ENCODE data around the gene PLD5.
"Not testable (repeated sequence)": the region's sequence is repeated elsewhere in the genome, so short reads cannot be mapped to it uniquely, and the experiment has no call there.

Gene PLD5

GRCh38 chr1:242225767-242226573 lies 298.5 kb downstream of the PLD5 start:
- no peak for TF ChIP-seq POLR2AphosphoS5 (IDR thresholded peaks at IDR 0.05; ENCODE audit: low read depth, low read length)
- no peak for TF ChIP-seq TAF1 (IDR thresholded peaks at IDR 0.05; ENCODE audit: borderline replicate concordance, low read depth, low read length)
- TF ChIP-seq POLR2A (IDR thresholded peaks at IDR 0.05; ENCODE audit: low read depth, low read length), result no peak
- DNase-seq (ENCODE audit: insufficient read length) (no peak), FAIRE-seq (no peak)

- peak; percentile 74 for FAIRE-seq
Measured at GRCh38 chr1:242224878-242225766, 299.4 kb downstream of the PLD5 start.

GRCh38 chr1:242224461-242224860 lies 300.0 kb downstream of the PLD5 start:
- TF ChIP-seq TAF1 (IDR thresholded peaks at IDR 0.05; ENCODE audit: borderline replicate concordance, low read depth, low read length), result no peak
- no peak for TF ChIP-seq POLR2A (IDR thresholded peaks at IDR 0.05; ENCODE audit: low read depth, low read length)
- no peak for TF ChIP-seq POLR2AphosphoS5 (IDR thresholded peaks at IDR 0.05; ENCODE audit: low read depth, low read length)
- no peak for DNase-seq (ENCODE audit: insufficient read length)
- no peak for FAIRE-seq

More at GRCh38 chr1:242224878-242225766, 299.4 kb downstream of the PLD5 start:
- DNase-seq (ENCODE audit: insufficient read length), result not testable (repeated sequence)

GRCh38 chr1:242219905-242220304 lies 304.6 kb downstream of the PLD5 start:
- TF ChIP-seq POLR2A (IDR thresholded peaks at IDR 0.05; ENCODE audit: low read depth, low read length) (no peak), POLR2AphosphoS5 (IDR thresholded peaks at IDR 0.05; ENCODE audit: low read depth, low read length) (no peak)
- FAIRE-seq, result no peak

GRCh38 chr1:242219298-242219901 lies 305.1 kb downstream of the PLD5 start:
- TF ChIP-seq POLR2A (IDR thresholded peaks at IDR 0.05; ENCODE audit: low read depth, low read length), result no peak
- no peak for TF ChIP-seq POLR2AphosphoS5 (IDR thresholded peaks at IDR 0.05; ENCODE audit: low read depth, low read length)
- TF ChIP-seq TAF1 (IDR thresholded peaks at IDR 0.05; ENCODE audit: borderline replicate concordance, low read depth, low read length), result no peak
- FAIRE-seq (no peak), DNase-seq (ENCODE audit: insufficient read length) (no peak)

More at GRCh38 chr1:242219905-242220304, 304.6 kb downstream of the PLD5 start:
- DNase-seq (ENCODE audit: insufficient read length), result no peak

- no peak for FAIRE-seq
- TF ChIP-seq POLR2AphosphoS5 (IDR thresholded peaks at IDR 0.05; ENCODE audit: low read depth, low read length) (no peak), TAF1 (IDR thresholded peaks at IDR 0.05; ENCODE audit: borderline replicate concordance, low read depth, low read length) (no peak), POLR2A (IDR thresholded peaks at IDR 0.05; ENCODE audit: low read depth, low read length) (no peak)
- no peak for DNase-seq (ENCODE audit: insufficient read length)
Measured at GRCh38 chr1:242216368-242216767, 308.1 kb downstream of the PLD5 start.

- not testable (repeated sequence) for FAIRE-seq; DNase-seq (ENCODE audit: insufficient read length)
Measured at GRCh38 chr1:242214455-242214854, 310.0 kb downstream of the PLD5 start.

- not testable (repeated sequence) for FAIRE-seq; DNase-seq (ENCODE audit: insufficient read length)
Measured at GRCh38 chr1:242212961-242213360, 311.5 kb downstream of the PLD5 start.

GRCh38 chr1:242212401-242212800 lies 312.1 kb downstream of the PLD5 start:
- DNase-seq (ENCODE audit: insufficient read length) (no peak), FAIRE-seq (no peak)
- TF ChIP-seq TAF1 (IDR thresholded peaks at IDR 0.05; ENCODE audit: borderline replicate concordance, low read depth, low read length) (no peak), POLR2A (IDR thresholded peaks at IDR 0.05; ENCODE audit: low read depth, low read length) (no peak), POLR2AphosphoS5 (IDR thresholded peaks at IDR 0.05; ENCODE audit: low read depth, low read length) (no peak)

GRCh38 chr1:242211254-242212022 lies 313.1 kb downstream of the PLD5 start:
- TF ChIP-seq POLR2AphosphoS5 (IDR thresholded peaks at IDR 0.05; ENCODE audit: low read depth, low read length), result no peak
- TF ChIP-seq TAF1 (IDR thresholded peaks at IDR 0.05; ENCODE audit: borderline replicate concordance, low read depth, low read length), result no peak
- no peak for TF ChIP-seq POLR2A (IDR thresholded peaks at IDR 0.05; ENCODE audit: low read depth, low read length)
- DNase-seq (ENCODE audit: insufficient read length), result no peak

GRCh38 chr1:242210316-242210715 lies 314.2 kb downstream of the PLD5 start:
- FAIRE-seq; DNase-seq (ENCODE audit: insufficient read length): not testable (repeated sequence)

More at GRCh38 chr1:242211254-242212022, 313.1 kb downstream of the PLD5 start:
- no peak for FAIRE-seq
